KMS-11 (cell line): ENCODE data around the gene MXRA7.

Experiments
- H2AFZ ChIP-seq: fragments of 200-600 bp; sonication (generic); 2 replicates; pipeline ENCODE4 v1.6.1; 2016; ENCODE audit warnings: antibody characterized with exemption, mixed run types, low read depth
- H3K27ac ChIP-seq: fragments of 200-600 bp; sonication (generic); 2 replicates; pipeline ENCODE4 v1.6.1; 2016; ENCODE audit warnings: mild to moderate bottlenecking, mixed run types
- H3K27me3 ChIP-seq: fragments of 200-600 bp; sonication (generic); 2 replicates; pipeline ENCODE4 v1.6.1; 2017; ENCODE audit warnings: mild to moderate bottlenecking, low read depth, mixed run types, moderate library complexity; ENCODE audit not compliant: insufficient read depth
- H3K36me3 ChIP-seq: fragments of 200-600 bp; sonication (generic); 2 replicates; pipeline ENCODE4 v1.6.1; 2017; ENCODE audit warnings: mild to moderate bottlenecking, mixed run types; ENCODE audit not compliant: insufficient read depth
- H3K4me1 ChIP-seq: fragments of 200-600 bp; sonication (generic); 2 replicates; pipeline ENCODE4 v1.6.1; 2016; ENCODE audit warnings: mild to moderate bottlenecking, low read depth, mixed run types; ENCODE audit not compliant: poor library complexity, severe bottlenecking
- H3K4me2 ChIP-seq: fragments of 200-600 bp; sonication (generic); 2 replicates; pipeline ENCODE4 v1.7.0; 2016; ENCODE audit warnings: mild to moderate bottlenecking, mixed run types
- H3K4me3 ChIP-seq: fragments of 200-600 bp; sonication (generic); IDR thresholded peaks from 2 replicates; pipeline ENCODE4 v1.6.1; 2017; ENCODE audit warnings: low read depth, low read length, mixed read lengths; ENCODE audit not compliant: insufficient read depth
- H3K79me2 ChIP-seq: fragments of 200-600 bp; sonication (generic); 2 replicates; pipeline ENCODE4 v1.6.1; 2016; ENCODE audit warnings: low read depth, mixed run types; ENCODE audit not compliant: insufficient read depth
- H3K9ac ChIP-seq: fragments of 200-600 bp; sonication (generic); 2 replicates; pipeline ENCODE4 v1.6.1; 2016; ENCODE audit warnings: mild to moderate bottlenecking, mixed run types
- H4K20me1 ChIP-seq: fragments of 200-600 bp; sonication (generic); 2 replicates; pipeline ENCODE4 v1.6.1; 2016; ENCODE audit warnings: mild to moderate bottlenecking, mixed run types; ENCODE audit not compliant: insufficient read depth
- CTCF ChIP-seq: fragments of 200-600 bp; sonication (generic); conservative IDR thresholded peaks from 2 replicates; pipeline ENCODE4 v1.6.1; 2017; ENCODE audit warnings: low read depth, mild to moderate bottlenecking, antibody characterized with exemption, low read length, moderate library complexity, mixed read lengths

MXRA7 gene

GRCh38 chr17:76710863-76711611 is at the start of gene MXRA7:
Gene MXRA7 (minus strand): TSS chr17:76710965. CDS start chr17:76710946, 19 bp downstream.
- Histone ChIP-seq H2AFZ (no peak within 1 kb of the TSS), H3K9ac (no peak within 1 kb of the TSS), H3K4me1 (peaks cover 20% of the 10 kb centered on the region), H3K4me3 (no peak within 1 kb of the TSS), H3K79me2 (no peaks in the 10 kb centered on the region), H4K20me1 (no peaks in the 10 kb centered on the region), H3K4me2 (no peak within 1 kb of the TSS), H3K27me3 (peaks cover 4% of the 10 kb centered on the region; the same call in 1 of the 2 replicates), H3K36me3 (no peaks in the 10 kb centered on the region), H3K27ac (no peak within 1 kb of the TSS)
- no peak for TF ChIP-seq CTCF

- Histone ChIP-seq H3K27me3 (no peaks in the 10 kb centered on the region), H3K4me1 (peaks cover 2% of the 10 kb centered on the region), H3K36me3 (no peaks in the 10 kb centered on the region), H4K20me1 (no peaks in the 10 kb centered on the region), H3K4me2 (no peak overlapping the region), H3K4me3 (no peak overlapping the region), H3K9ac (no peak overlapping the region), H3K79me2 (no peaks in the 10 kb centered on the region), H3K27ac (no peak overlapping the region), H2AFZ (no peak overlapping the region)
- no peak for TF ChIP-seq CTCF
These were observed 47.8 kb upstream of the MXRA7 start for GRCh38 chr17:76758570-76758969.

- no peak for TF ChIP-seq CTCF
- Histone ChIP-seq H4K20me1 (no peaks in the 10 kb centered on the region), H3K27ac (no peak overlapping the region), H2AFZ (no peak overlapping the region), H3K4me2 (no peak overlapping the region), H3K4me1 (peaks cover 10% of the 10 kb centered on the region), H3K4me3 (no peak overlapping the region), H3K79me2 (no peaks in the 10 kb centered on the region), H3K36me3 (no peaks in the 10 kb centered on the region), H3K27me3 (no peaks in the 10 kb centered on the region), H3K9ac (no peak overlapping the region)
These were observed 46.5 kb upstream of the MXRA7 start for GRCh38 chr17:76757256-76757655.

GRCh38 chr17:76755285-76755684 is 44.5 kb upstream of the MXRA7 start:
- Histone ChIP-seq H3K4me1 (peaks cover 10% of the 10 kb centered on the region), H3K27me3 (no peaks in the 10 kb centered on the region), H3K9ac (no peak overlapping the region), H3K4me3 (no peak overlapping the region), H3K27ac (no peak overlapping the region), H4K20me1 (no peaks in the 10 kb centered on the region), H3K79me2 (no peaks in the 10 kb centered on the region), H2AFZ (no peak overlapping the region), H3K4me2 (no peak overlapping the region), H3K36me3 (no peaks in the 10 kb centered on the region)
- TF ChIP-seq CTCF = no peak
